ENCODE data around the gene TSPAN9.

GRCh38 chr12:3152892-3153291 lies 75.7 kb downstream of the TSPAN9 start:
- TF ChIP-seq FOXP2 (optimal IDR thresholded peaks at IDR 0.05; ENCODE audit: control extremely low read depth, extremely low read length, insufficient read depth) (no peak), POLR2AphosphoS5 (IDR thresholded peaks at IDR 0.05; ENCODE audit: borderline replicate concordance, low read depth, low read length) (no peak), EZH2 (IDR thresholded peaks at IDR 0.05) (no peak)

All from SK-N-MC (cell line).